Activated CD4-positive, alpha-beta T cell treated with anti-CD3 and anti-CD28 coated beads, Interleukin-2, amount 10 ng/mL, durations not matched to agents 7 days and 5 days (primary cell): ENCODE results near the gene SCNN1G. TPM values are rescaled to one million over a fixed set of nuclear protein-coding genes. Genes with fewer than 3 reads are reported as not detected.
A peak's percentile ranks its signal among the peaks of the same experiment; 100 is the strongest.

ENCODE experiments used
- CTCF ChIA-PET: fragments of 350-600 bp; sonication (Branson Sonifier 250); formaldehyde crosslinking; loops from one replicate; lab custom pipeline; 2021; ENCODE audit warnings: antibody characterized with exemption; lab: Charles Lee
- POLR2A ChIA-PET: fragments of 350-600 bp; sonication (Branson Sonifier 250); formaldehyde crosslinking; loops from one replicate; lab custom pipeline; 2021; ENCODE audit warnings: antibody characterized with exemption; lab: Charles Lee
- DNase-seq: peaks from one replicate; pipeline ENCODE4 v3.0.0-alpha.2; 2020
- H3K27ac Mint-ChIP-seq: one replicate; pipeline ENCODE4 v1.8.0; 2021; ENCODE audit warnings: mild to moderate bottlenecking, moderate library complexity, mixed read lengths
- H3K27me3 Mint-ChIP-seq: one replicate; pipeline ENCODE4 v1.8.0; 2021; ENCODE audit warnings: mixed read lengths
- H3K36me3 Mint-ChIP-seq: one replicate; pipeline ENCODE4 v1.8.0; 2021; ENCODE audit warnings: low read depth, mixed read lengths
- H3K4me1 Mint-ChIP-seq: one replicate; pipeline ENCODE4 v1.8.0; 2021; ENCODE audit warnings: mixed read lengths
- H3K4me3 Mint-ChIP-seq: one replicate; pipeline ENCODE4 v1.8.0; 2021; ENCODE audit warnings: mild to moderate bottlenecking, moderate library complexity, mixed read lengths
- H3K9me3 Mint-ChIP-seq: one replicate; pipeline ENCODE4 v1.8.0; 2021; ENCODE audit warnings: mixed read lengths
- total RNA-seq, 2 experiments: library from RNA; stranded (reverse); gene quantifications; one replicate each; pipeline ENCODE4 v1.2.3, GENCODE V29; 2021

Gene SCNN1G
- total RNA-seq, 2 experiments from 2014 or later, result not detected

GRCh38 chr16:23158114-23158513 lies 24.4 kb upstream of the SCNN1G start:
- POLR2A ChIA-PET, result interaction anchor here (0.6 kb wide), 1 partner anchor 59 kb away, joined by 3 read pairs; no protein-coding TSS in a partner anchor
- no peak for DNase-seq
- CTCF ChIA-PET, result interaction anchor here (0.6 kb wide), 1 partner anchor 64 kb away, joined by 3 read pairs; no protein-coding TSS in a partner anchor

GRCh38 chr16:23160082-23160481 lies 22.5 kb upstream of the SCNN1G start:
- ChIA-PET POLR2A (no interaction called here), CTCF (interaction anchor here (0.6 to 1.6 kb wide), 2 partner anchors 118 to 338 kb away, joined by 3 read pairs; no protein-coding TSS in a partner anchor)
- Mint-ChIP-seq H3K9me3 (peaks cover 2% of the 10 kb centered on the region), H3K36me3 (no peaks in the 10 kb centered on the region), H3K4me1 (peaks cover 13% of the 10 kb centered on the region), H3K4me3 (no peak overlapping the region), H3K27me3 (peaks cover 25% of the 10 kb centered on the region), H3K27ac (no peak overlapping the region)
- no peak for DNase-seq

More at GRCh38 chr16:23158114-23158513, 24.4 kb upstream of the SCNN1G start:
- H3K9me3 Mint-ChIP-seq, result peaks cover 2% of the 10 kb centered on the region
- H3K4me1 Mint-ChIP-seq, result peaks cover 13% of the 10 kb centered on the region
- no peaks in the 10 kb centered on the region for H3K36me3 Mint-ChIP-seq
- no peak overlapping the region for H3K4me3 Mint-ChIP-seq
- H3K27ac Mint-ChIP-seq, result no peak overlapping the region
- H3K27me3 Mint-ChIP-seq, result peaks cover 19% of the 10 kb centered on the region

GRCh38 chr16:23160574-23160973 lies 22.0 kb upstream of the SCNN1G start:
- Mint-ChIP-seq H3K4me1 (peaks cover 11% of the 10 kb centered on the region), H3K9me3 (peaks cover 2% of the 10 kb centered on the region), H3K27ac (no peak overlapping the region), H3K36me3 (no peaks in the 10 kb centered on the region), H3K27me3 (peaks cover 27% of the 10 kb centered on the region), H3K4me3 (no peak overlapping the region)
- no peak for DNase-seq
- CTCF ChIA-PET, result interaction anchor here (1.6 kb wide), 1 partner anchor 118 kb away, joined by 3 read pairs; no protein-coding TSS in a partner anchor
- POLR2A ChIA-PET, result no interaction called here

- POLR2A ChIA-PET, result no interaction called here
- Mint-ChIP-seq H3K9me3 (no peaks in the 10 kb centered on the region), H3K27ac (no peak overlapping the region), H3K4me1 (no peaks in the 10 kb centered on the region), H3K4me3 (no peak overlapping the region), H3K27me3 (peaks cover 43% of the 10 kb centered on the region), H3K36me3 (no peaks in the 10 kb centered on the region)
- CTCF ChIA-PET, result no interaction called here
- no peak for DNase-seq
Observed at GRCh38 chr16:23163921-23164320, 18.6 kb upstream of the SCNN1G start.

- ChIA-PET CTCF (no interaction called here), POLR2A (no interaction called here)
- H3K4me1 Mint-ChIP-seq, result no peaks in the 10 kb centered on the region
- peaks cover 48% of the 10 kb centered on the region for H3K27me3 Mint-ChIP-seq
- no peaks in the 10 kb centered on the region for H3K36me3 Mint-ChIP-seq
- H3K4me3 Mint-ChIP-seq, result no peak overlapping the region
- H3K9me3 Mint-ChIP-seq, result no peaks in the 10 kb centered on the region
- no peak for DNase-seq
- no peak overlapping the region for H3K27ac Mint-ChIP-seq
Observed at GRCh38 chr16:23164736-23165135, 17.8 kb upstream of the SCNN1G start.

GRCh38 chr16:23172583-23172982 lies 10.0 kb upstream of the SCNN1G start:
- no peaks in the 10 kb centered on the region for H3K36me3 Mint-ChIP-seq
- H3K4me3 Mint-ChIP-seq, result no peak overlapping the region
- ChIA-PET POLR2A (no interaction called here), CTCF (interaction anchor here (0.6 kb wide), 1 partner anchor 299 kb away, joined by 4 read pairs; no protein-coding TSS in a partner anchor)
- H3K4me1 Mint-ChIP-seq, result no peaks in the 10 kb centered on the region
- H3K27me3 Mint-ChIP-seq, result peaks cover 38% of the 10 kb centered on the region
- DNase-seq, result no peak
- no peak overlapping the region for H3K27ac Mint-ChIP-seq
- H3K9me3 Mint-ChIP-seq, result no peaks in the 10 kb centered on the region

- DNase-seq, result no peak
- no peaks in the 10 kb centered on the region for H3K9me3 Mint-ChIP-seq
Observed at GRCh38 chr16:23172994-23173393, 9.6 kb upstream of the SCNN1G start.

GRCh38 chr16:23174622-23175021 lies 7.9 kb upstream of the SCNN1G start:
- peaks cover 33% of the 10 kb centered on the region for H3K27me3 Mint-ChIP-seq
- H3K4me3 Mint-ChIP-seq, result no peak overlapping the region
- no peaks in the 10 kb centered on the region for H3K4me1 Mint-ChIP-seq
- DNase-seq, result no peak
- H3K27ac Mint-ChIP-seq, result no peak overlapping the region
- no peaks in the 10 kb centered on the region for H3K36me3 Mint-ChIP-seq
- CTCF ChIA-PET, result no interaction called here
- POLR2A ChIA-PET, result no interaction called here
- no peaks in the 10 kb centered on the region for H3K9me3 Mint-ChIP-seq

More at GRCh38 chr16:23172994-23173393, 9.6 kb upstream of the SCNN1G start:
- H3K4me1 Mint-ChIP-seq, result no peaks in the 10 kb centered on the region
- no peak overlapping the region for H3K27ac Mint-ChIP-seq
- ChIA-PET CTCF (interaction anchor here (0.6 kb wide), 1 partner anchor 298 kb away, joined by 4 read pairs; no protein-coding TSS in a partner anchor), POLR2A (no interaction called here)
- no peaks in the 10 kb centered on the region for H3K36me3 Mint-ChIP-seq
- peaks cover 35% of the 10 kb centered on the region for H3K27me3 Mint-ChIP-seq
- H3K4me3 Mint-ChIP-seq, result no peak overlapping the region

- DNase-seq, result no peak
- H3K4me3 Mint-ChIP-seq, result no peak overlapping the region
- peaks cover 32% of the 10 kb centered on the region for H3K27me3 Mint-ChIP-seq
- H3K36me3 Mint-ChIP-seq, result no peaks in the 10 kb centered on the region
- H3K27ac Mint-ChIP-seq, result no peak overlapping the region
- ChIA-PET CTCF (no interaction called here), POLR2A (no interaction called here)
- H3K9me3 Mint-ChIP-seq, result no peaks in the 10 kb centered on the region
- no peaks in the 10 kb centered on the region for H3K4me1 Mint-ChIP-seq
Observed at GRCh38 chr16:23175651-23176050, 6.9 kb upstream of the SCNN1G start.

- DNase-seq, result no peak
- ChIA-PET POLR2A (interaction anchor here (0.6 kb wide), 1 partner anchor 333 kb away, joined by 7 read pairs; no protein-coding TSS in a partner anchor), CTCF (interaction anchor here (0.6 to 0.7 kb wide), 4 partner anchors 16 to 494 kb away, joined by 3 to 4 read pairs (median 3); no protein-coding TSS in a partner anchor)
- Mint-ChIP-seq H3K4me1 (peaks cover 8% of the 10 kb centered on the region), H3K27me3 (peaks cover 54% of the 10 kb centered on the region), H3K27ac (no peak overlapping the region), H3K9me3 (no peaks in the 10 kb centered on the region), H3K4me3 (no peak overlapping the region), H3K36me3 (no peaks in the 10 kb centered on the region)
Observed at GRCh38 chr16:23181506-23181905, 1.0 kb upstream of the SCNN1G start.

GRCh38 chr16:23182206-23182678 lies 303 bp upstream of the SCNN1G start:
- H3K4me3 Mint-ChIP-seq, result peak overlapping the region; percentile 42
- ChIA-PET CTCF (interaction anchor here (1.5 to 2.6 kb wide), 2 partner anchors 33 to 252 kb away, joined by 3 to 6 read pairs; no protein-coding TSS in a partner anchor), POLR2A (no interaction called here)
- H3K4me1 Mint-ChIP-seq, result peaks cover 8% of the 10 kb centered on the region
- no peaks in the 10 kb centered on the region for H3K36me3 Mint-ChIP-seq
- H3K9me3 Mint-ChIP-seq, result no peaks in the 10 kb centered on the region
- peaks cover 56% of the 10 kb centered on the region for H3K27me3 Mint-ChIP-seq
- peak; percentile 73 for DNase-seq
- H3K27ac Mint-ChIP-seq, result no peak overlapping the region

GRCh38 chr16:23183543-23183862 lies 958 bp downstream of the SCNN1G start:
- H3K9me3 Mint-ChIP-seq, result no peaks in the 10 kb centered on the region
- no peak overlapping the region for H3K4me3 Mint-ChIP-seq
- peaks cover 8% of the 10 kb centered on the region for H3K4me1 Mint-ChIP-seq
- peaks cover 56% of the 10 kb centered on the region for H3K27me3 Mint-ChIP-seq
- DNase-seq, result no peak
- H3K36me3 Mint-ChIP-seq, result no peaks in the 10 kb centered on the region
- no peak overlapping the region for H3K27ac Mint-ChIP-seq
- ChIA-PET POLR2A (no interaction called here), CTCF (interaction anchor here (0.6 to 2.6 kb wide), 5 partner anchors 32 to 252 kb away, joined by 3 to 6 read pairs (median 4); no protein-coding TSS in a partner anchor)

- DNase-seq, result no peak
- H3K27ac Mint-ChIP-seq, result no peak overlapping the region
- no peaks in the 10 kb centered on the region for H3K9me3 Mint-ChIP-seq
- H3K27me3 Mint-ChIP-seq, result peaks cover 48% of the 10 kb centered on the region
- CTCF ChIA-PET, result no interaction called here
- peaks cover 8% of the 10 kb centered on the region for H3K4me1 Mint-ChIP-seq
- H3K36me3 Mint-ChIP-seq, result no peaks in the 10 kb centered on the region
- POLR2A ChIA-PET, result no interaction called here
- H3K4me3 Mint-ChIP-seq, result no peak overlapping the region
Observed at GRCh38 chr16:23185656-23186055, 3.1 kb downstream of the SCNN1G start.
